ENCODE measurements around the gene RPS16. TPM values are rescaled to one million over a fixed set of nuclear protein-coding genes. Genes with fewer than 3 reads are reported as not detected.

The RPS16 gene
- total and polyA plus RNA-seq, 9 of the 15 experiments (the other 6 are each of a cell fraction or from before 2014, with no cell fraction given): 82.6 to 3,671 (median 2,204) TPM

DNA sequence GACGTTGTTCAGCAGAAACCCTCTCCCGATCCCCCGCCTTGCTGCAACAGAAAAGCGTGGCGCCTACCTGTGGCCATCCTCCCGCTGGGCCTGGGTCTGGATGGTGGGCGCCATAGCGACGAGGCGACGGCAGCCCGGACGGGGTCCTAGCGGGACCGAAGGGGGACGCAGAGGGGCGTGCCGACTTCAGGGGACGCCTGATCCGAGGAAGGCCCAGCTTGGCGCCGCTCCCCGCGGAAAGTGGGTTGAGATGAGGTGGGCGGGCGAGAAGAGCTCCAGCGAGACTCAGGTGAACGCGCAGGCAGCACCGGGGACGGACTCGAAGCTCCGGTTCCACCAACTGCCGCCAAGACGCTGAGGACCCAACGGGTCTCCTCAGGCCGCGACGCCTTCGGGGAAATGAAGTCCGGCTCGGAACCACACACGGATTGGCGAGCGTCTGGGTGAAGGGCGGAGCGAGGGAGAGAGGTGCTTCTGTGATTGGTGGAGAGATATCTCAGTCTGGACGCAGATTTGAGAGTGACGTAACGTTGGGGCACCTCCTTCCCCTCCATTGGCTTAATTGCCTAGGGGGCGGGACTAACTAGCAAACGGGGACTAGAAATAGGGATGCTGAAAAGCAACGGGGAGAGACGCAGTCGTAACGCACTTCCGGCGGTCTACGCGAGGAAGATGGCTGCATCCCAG lies 44.9 kb downstream of the RPS16 start, which contains the start of the genes MED29 and PAF1 (continued):
- TF ChIP-seq KDM5B (IDR thresholded peaks at IDR 0.05; ENCODE audit: insufficient replicate concordance, low read depth, low read length): peak; percentile 97
- TF ChIP-seq KDM1A (IDR thresholded peaks at IDR 0.05): no peak
- TF ChIP-seq ZNF436 (CRISPR knock-in tag; IDR thresholded peaks at IDR 0.05): no peak
- no peak for TF ChIP-seq SNIP1 (IDR thresholded peaks at IDR 0.05; ENCODE audit: low read depth)
- TF ChIP-seq LARP7 (IDR thresholded peaks at IDR 0.05): no peak
- TF ChIP-seq NFE2 (IDR thresholded peaks at IDR 0.05; ENCODE audit: low read depth): peak; percentile 94
- TF ChIP-seq, protein P1, sequence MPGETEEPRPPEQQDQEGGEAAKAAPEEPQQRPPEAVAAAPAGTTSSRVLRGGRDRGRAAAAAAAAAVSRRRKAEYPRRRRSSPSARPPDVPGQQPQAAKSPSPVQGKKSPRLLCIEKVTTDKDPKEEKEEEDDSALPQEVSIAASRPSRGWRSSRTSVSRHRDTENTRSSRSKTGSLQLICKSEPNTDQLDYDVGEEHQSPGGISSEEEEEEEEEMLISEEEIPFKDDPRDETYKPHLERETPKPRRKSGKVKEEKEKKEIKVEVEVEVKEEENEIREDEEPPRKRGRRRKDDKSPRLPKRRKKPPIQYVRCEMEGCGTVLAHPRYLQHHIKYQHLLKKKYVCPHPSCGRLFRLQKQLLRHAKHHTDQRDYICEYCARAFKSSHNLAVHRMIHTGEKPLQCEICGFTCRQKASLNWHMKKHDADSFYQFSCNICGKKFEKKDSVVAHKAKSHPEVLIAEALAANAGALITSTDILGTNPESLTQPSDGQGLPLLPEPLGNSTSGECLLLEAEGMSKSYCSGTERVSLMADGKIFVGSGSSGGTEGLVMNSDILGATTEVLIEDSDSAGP (CRISPR knock-in tag; IDR thresholded peaks at IDR 0.05): no peak
- no peak for TF ChIP-seq COPS2 (conservative IDR thresholded peaks at IDR 0.05)
- TF ChIP-seq TAL1 (IDR thresholded peaks at IDR 0.05): peak; percentile 10; the same call in 1 of the 2 replicates
- no peak for TF ChIP-seq ZFP1 (CRISPR knock-in tag; IDR thresholded peaks at IDR 0.05)
- TF ChIP-seq CCAR2 (IDR thresholded peaks at IDR 0.05; ENCODE audit: low read depth, low read length): no peak
- TF ChIP-seq, protein P2, sequence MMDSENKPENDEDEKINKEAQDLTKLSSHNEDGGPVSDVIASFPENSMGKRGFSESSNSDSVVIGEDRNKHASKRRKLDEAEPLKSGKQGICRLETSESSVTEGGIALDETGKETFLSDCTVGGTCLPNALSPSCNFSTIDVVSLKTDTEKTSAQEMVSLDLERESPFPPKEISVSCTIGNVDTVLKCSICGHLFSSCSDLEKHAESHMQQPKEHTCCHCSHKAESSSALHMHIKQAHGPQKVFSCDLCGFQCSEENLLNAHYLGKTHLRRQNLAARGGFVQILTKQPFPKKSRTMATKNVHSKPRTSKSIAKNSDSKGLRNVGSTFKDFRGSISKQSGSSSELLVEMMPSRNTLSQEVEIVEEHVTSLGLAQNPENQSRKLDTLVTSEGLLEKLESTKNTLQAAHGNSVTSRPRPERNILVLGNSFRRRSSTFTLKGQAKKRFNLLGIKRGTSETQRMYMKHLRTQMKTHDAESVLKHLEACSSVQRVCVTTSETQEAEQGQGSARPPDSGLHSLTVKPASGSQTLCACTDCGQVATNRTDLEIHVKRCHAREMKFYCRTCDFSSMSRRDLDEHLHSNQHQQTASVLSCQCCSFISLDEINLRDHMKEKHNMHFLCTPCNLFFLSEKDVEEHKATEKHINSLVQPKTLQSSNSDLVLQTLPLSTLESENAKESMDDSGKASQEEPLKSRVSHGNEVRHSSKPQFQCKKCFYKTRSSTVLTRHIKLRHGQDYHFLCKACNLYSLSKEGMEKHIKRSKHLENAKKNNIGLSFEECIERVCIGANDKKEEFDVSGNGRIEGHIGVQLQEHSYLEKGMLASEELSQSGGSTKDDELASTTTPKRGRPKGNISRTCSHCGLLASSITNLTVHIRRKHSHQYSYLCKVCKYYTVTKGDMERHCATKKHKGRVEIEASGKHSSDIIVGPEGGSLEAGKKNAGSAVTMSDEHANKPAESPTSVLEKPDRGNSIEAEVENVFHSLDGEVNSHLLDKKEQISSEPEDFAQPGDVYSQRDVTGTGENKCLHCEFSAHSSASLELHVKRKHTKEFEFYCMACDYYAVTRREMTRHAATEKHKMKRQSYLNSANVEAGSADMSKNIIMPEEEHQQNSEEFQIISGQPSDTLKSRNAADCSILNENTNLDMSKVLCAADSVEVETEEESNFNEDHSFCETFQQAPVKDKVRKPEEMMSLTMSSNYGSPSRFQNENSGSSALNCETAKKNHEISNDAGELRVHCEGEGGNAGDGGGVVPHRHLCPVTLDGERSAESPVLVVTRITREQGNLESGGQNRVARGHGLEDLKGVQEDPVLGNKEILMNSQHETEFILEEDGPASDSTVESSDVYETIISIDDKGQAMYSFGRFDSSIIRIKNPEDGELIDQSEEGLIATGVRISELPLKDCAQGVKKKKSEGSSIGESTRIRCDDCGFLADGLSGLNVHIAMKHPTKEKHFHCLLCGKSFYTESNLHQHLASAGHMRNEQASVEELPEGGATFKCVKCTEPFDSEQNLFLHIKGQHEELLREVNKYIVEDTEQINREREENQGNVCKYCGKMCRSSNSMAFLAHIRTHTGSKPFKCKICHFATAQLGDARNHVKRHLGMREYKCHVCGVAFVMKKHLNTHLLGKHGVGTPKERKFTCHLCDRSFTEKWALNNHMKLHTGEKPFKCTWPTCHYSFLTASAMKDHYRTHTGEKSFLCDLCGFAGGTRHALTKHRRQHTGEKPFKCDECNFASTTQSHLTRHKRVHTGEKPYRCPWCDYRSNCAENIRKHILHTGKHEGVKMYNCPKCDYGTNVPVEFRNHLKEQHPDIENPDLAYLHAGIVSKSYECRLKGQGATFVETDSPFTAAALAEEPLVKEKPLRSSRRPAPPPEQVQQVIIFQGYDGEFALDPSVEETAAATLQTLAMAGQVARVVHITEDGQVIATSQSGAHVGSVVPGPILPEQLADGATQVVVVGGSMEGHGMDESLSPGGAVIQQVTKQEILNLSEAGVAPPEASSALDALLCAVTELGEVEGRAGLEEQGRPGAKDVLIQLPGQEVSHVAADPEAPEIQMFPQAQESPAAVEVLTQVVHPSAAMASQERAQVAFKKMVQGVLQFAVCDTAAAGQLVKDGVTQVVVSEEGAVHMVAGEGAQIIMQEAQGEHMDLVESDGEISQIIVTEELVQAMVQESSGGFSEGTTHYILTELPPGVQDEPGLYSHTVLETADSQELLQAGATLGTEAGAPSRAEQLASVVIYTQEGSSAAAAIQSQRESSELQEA (IDR thresholded peaks at IDR 0.05; ENCODE audit: low read depth): peak; percentile 86
- TF ChIP-seq, protein P3, sequence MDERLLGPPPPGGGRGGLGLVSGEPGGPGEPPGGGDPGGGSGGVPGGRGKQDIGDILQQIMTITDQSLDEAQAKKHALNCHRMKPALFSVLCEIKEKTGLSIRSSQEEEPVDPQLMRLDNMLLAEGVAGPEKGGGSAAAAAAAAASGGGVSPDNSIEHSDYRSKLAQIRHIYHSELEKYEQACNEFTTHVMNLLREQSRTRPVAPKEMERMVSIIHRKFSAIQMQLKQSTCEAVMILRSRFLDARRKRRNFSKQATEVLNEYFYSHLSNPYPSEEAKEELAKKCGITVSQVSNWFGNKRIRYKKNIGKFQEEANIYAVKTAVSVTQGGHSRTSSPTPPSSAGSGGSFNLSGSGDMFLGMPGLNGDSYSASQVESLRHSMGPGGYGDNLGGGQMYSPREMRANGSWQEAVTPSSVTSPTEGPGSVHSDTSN (CRISPR knock-in tag; IDR thresholded peaks at IDR 0.05; ENCODE audit: low read depth): peak; percentile 37; the same call in 1 of the 2 replicates
- TF ChIP-seq, protein P3 (tag; conservative IDR thresholded peaks at IDR 0.05; ENCODE audit: low read depth): peak; percentile 98

All from K562 (cell line).